SU-DHL-6 (cell line): ENCODE data around the gene ASB15.

ENCODE experiments used
- H2AFZ ChIP-seq: fragments of 200-600 bp; sonication (generic); 2 replicates; pipeline ENCODE4 v1.6.1; 2014; ENCODE audit warnings: low read depth, mild to moderate bottlenecking, moderate library complexity, mixed read lengths, antibody characterized with exemption, low read length; ENCODE audit not compliant: severe bottlenecking
- H3F3A ChIP-seq: fragments of 200-600 bp; shearing (Covaris generic); 2 replicates; pipeline ENCODE4 v1.6.0; 2016; ENCODE audit warnings: antibody characterized with exemption, mild to moderate bottlenecking; ENCODE audit not compliant: insufficient read depth
- H3K27ac ChIP-seq: fragments of 200-600 bp; sonication (generic); 2 replicates; pipeline ENCODE4 v1.5.1; 2016; ENCODE audit warnings: low read depth, mild to moderate bottlenecking, low read length, moderate library complexity, mixed read lengths
- H3K27me3 ChIP-seq: fragments of 200-600 bp; sonication (generic), shearing (Covaris generic); 2 replicates; pipeline ENCODE4 v1.6.0; 2014; ENCODE audit warnings: mild to moderate bottlenecking, low read length
- H3K36me3 ChIP-seq: fragments of 200-600 bp; sonication (generic); 2 replicates; pipeline ENCODE4 v1.6.1; 2014; ENCODE audit warnings: mild to moderate bottlenecking, low read length, mixed read lengths
- H3K4me2 ChIP-seq: fragments of 300-600, 200-600 bp; shearing (Covaris generic), sonication (generic); 2 replicates; pipeline ENCODE4 v1.6.0; 2014; ENCODE audit warnings: low read length, low read depth, mild to moderate bottlenecking; ENCODE audit not compliant: poor library complexity, severe bottlenecking
- H3K4me3 ChIP-seq: fragments of 200-600 bp; sonication (generic); 2 replicates; pipeline ENCODE4 v1.5.1; 2014; ENCODE audit warnings: antibody characterized with exemption, low read length, mild to moderate bottlenecking, mixed read lengths; ENCODE audit not compliant: insufficient read depth, poor library complexity, severe bottlenecking
- H3K79me2 ChIP-seq: fragments of 200-600 bp; sonication (generic); 2 replicates; pipeline ENCODE4 v1.6.1; 2014; ENCODE audit warnings: mild to moderate bottlenecking, low read length, moderate library complexity; ENCODE audit not compliant: insufficient read depth
- H3K9ac ChIP-seq: fragments of 200-600 bp; sonication (generic); 2 replicates; pipeline ENCODE4 v1.7.0; 2014; ENCODE audit warnings: mild to moderate bottlenecking, low read length
- H3K9me2 ChIP-seq: fragments of 200-600 bp; sonication (generic); replicated peaks from 2 replicates; pipeline ENCODE4 v1.6.1; 2014; ENCODE audit warnings: low read length; ENCODE audit not compliant: insufficient read depth
- H3K9me3 ChIP-seq: fragments of 200-600 bp; sonication (generic); 2 replicates; pipeline ENCODE4 v1.6.1; 2014; ENCODE audit warnings: low read length, mixed read lengths; ENCODE audit not compliant: insufficient read depth
- H4K20me1 ChIP-seq: fragments of 200-600 bp; sonication (generic); 2 replicates; pipeline ENCODE4 v1.6.1; 2014; ENCODE audit warnings: low read depth, mild to moderate bottlenecking, antibody characterized with exemption, low read length, moderate library complexity, mixed read lengths
- EZH2phosphoT487 ChIP-seq: fragments of 200-600 bp; sonication (generic), shearing (Covaris generic); conservative IDR thresholded peaks from 2 replicates; pipeline ENCODE4 v1.6.1; 2018; ENCODE audit warnings: mild to moderate bottlenecking, antibody characterized with exemption, low read length, moderate library complexity, mixed read lengths
- TF ChIP-seq, protein P1 (sequence below): fragments of 200-600 bp; sonication (generic); IDR thresholded peaks from one replicate; pipeline ENCODE4 v1.5.1; 2017; ENCODE audit warnings: antibody characterized with exemption, mild to moderate bottlenecking, low read length, moderate library complexity; ENCODE audit not compliant: insufficient read depth, poor library complexity, severe bottlenecking

Gene ASB15

DNA sequence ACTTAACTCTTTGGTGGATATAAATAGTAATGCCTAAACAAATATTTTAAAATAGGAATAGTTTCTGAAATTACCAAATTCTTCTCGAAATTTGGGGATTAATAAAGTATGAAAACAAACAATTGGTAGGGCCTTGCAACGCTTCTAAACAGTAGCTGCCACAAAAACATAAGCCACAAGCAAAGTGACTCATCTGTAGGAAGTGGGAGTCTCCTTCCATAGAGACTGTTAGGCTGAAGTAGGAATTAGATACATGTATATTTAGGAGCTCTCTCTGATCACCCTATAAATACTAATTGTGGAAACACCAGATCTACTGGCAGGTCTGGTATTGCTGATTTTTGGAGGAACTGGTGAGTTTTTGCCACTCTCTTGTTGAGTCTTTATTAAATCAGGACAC is 48.3 kb downstream of the ASB15 start:
- Histone ChIP-seq H3K79me2 (no peaks in the 10 kb centered on the region), H3F3A (no peaks in the 10 kb centered on the region), H3K27ac (no peak overlapping the region), H3K36me3 (no peaks in the 10 kb centered on the region), H3K9me2 (no peaks in the 10 kb centered on the region), H3K27me3 (no peaks in the 10 kb centered on the region), H3K4me2 (no peak overlapping the region), H3K4me3 (no peak overlapping the region), H3K9me3 (no peaks in the 10 kb centered on the region), H4K20me1 (no peaks in the 10 kb centered on the region), H3K9ac (no peak overlapping the region), H2AFZ (no peak overlapping the region)
- TF ChIP-seq, protein P1, sequence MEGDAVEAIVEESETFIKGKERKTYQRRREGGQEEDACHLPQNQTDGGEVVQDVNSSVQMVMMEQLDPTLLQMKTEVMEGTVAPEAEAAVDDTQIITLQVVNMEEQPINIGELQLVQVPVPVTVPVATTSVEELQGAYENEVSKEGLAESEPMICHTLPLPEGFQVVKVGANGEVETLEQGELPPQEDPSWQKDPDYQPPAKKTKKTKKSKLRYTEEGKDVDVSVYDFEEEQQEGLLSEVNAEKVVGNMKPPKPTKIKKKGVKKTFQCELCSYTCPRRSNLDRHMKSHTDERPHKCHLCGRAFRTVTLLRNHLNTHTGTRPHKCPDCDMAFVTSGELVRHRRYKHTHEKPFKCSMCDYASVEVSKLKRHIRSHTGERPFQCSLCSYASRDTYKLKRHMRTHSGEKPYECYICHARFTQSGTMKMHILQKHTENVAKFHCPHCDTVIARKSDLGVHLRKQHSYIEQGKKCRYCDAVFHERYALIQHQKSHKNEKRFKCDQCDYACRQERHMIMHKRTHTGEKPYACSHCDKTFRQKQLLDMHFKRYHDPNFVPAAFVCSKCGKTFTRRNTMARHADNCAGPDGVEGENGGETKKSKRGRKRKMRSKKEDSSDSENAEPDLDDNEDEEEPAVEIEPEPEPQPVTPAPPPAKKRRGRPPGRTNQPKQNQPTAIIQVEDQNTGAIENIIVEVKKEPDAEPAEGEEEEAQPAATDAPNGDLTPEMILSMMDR = no peak
- TF ChIP-seq EZH2phosphoT487 = no peak

DNA sequence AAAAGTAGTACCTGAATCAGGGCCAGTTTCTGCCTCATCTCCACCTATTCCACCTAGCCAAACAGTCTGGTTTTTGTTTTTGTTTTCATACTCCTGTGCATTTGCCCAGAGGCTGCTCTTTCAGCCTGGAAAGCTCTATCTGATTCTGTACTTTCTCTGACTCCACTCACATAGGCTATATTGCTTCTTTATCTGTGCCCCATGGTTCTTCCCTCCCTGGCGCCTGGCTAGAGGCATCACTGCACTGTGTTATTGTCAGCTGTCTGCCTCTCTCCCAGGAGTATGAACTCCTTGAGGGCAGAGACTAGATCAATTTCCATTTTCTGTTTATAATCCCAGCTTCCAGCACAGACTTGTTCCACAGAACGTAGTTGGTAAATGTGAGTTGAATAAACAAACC is 49.0 kb downstream of the ASB15 start:
- no peaks in the 10 kb centered on the region for H3F3A ChIP-seq
- H3K9ac ChIP-seq = no peak overlapping the region
- no peaks in the 10 kb centered on the region for H3K9me2 ChIP-seq
- no peak overlapping the region for H3K4me2 ChIP-seq
- no peaks in the 10 kb centered on the region for H3K79me2 ChIP-seq
- no peak for TF ChIP-seq EZH2phosphoT487
- TF ChIP-seq, protein P1 = no peak
- no peaks in the 10 kb centered on the region for H3K9me3 ChIP-seq
- H2AFZ ChIP-seq = no peak overlapping the region
- no peak overlapping the region for H3K27ac ChIP-seq
- H3K4me3 ChIP-seq = no peak overlapping the region
- H3K36me3 ChIP-seq = no peaks in the 10 kb centered on the region
- no peaks in the 10 kb centered on the region for H4K20me1 ChIP-seq
- H3K27me3 ChIP-seq = no peaks in the 10 kb centered on the region

DNA sequence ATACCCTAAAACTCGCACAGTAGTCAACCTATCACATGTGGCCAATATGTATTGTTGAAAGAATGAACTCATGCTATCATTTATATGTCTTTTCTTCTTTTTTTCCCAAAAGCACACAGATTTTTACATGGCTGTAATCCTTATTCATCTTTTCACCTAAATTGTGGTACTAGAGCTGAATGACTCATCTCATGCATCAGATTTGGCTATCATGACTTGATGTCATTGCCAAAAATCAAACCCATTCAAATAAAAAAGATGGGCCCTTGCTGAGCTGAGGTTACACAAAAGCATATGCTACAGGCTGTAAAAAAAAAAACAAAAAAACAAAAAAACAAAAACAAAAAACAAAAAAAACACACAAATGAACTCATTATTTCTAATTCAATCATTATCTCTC is 50.8 kb downstream of the ASB15 start:
- Histone ChIP-seq H3K27ac (no peak overlapping the region), H3K4me3 (no peak overlapping the region), H3K9me2 (no peaks in the 10 kb centered on the region), H3F3A (no peaks in the 10 kb centered on the region), H3K4me2 (no peak overlapping the region), H3K36me3 (no peaks in the 10 kb centered on the region), H3K9me3 (no peaks in the 10 kb centered on the region), H2AFZ (no peak overlapping the region), H3K79me2 (no peaks in the 10 kb centered on the region), H3K9ac (no peak overlapping the region), H4K20me1 (no peaks in the 10 kb centered on the region), H3K27me3 (no peaks in the 10 kb centered on the region)
- TF ChIP-seq, protein P1 = no peak
- TF ChIP-seq EZH2phosphoT487 = no peak
